ENCODE measurements around the gene LRP1. TPM values are rescaled to one million over a fixed set of nuclear protein-coding genes. Genes with fewer than 3 reads are reported as not detected.

LRP1 gene
- total RNA-seq, 2 donors from 2014 or later: 107 to 123 TPM

GRCh38 chr12:57154076-57154475 lies 25.8 kb downstream of the LRP1 start:
- Histone ChIP-seq H3K36me3 (no peaks in the 10 kb centered on the region), H3K9ac (ENCODE audit: low read depth in 2 of 2, low read length in 2 of 2) (no peak overlapping the region), H3K27ac (no peak overlapping the region), H3K4me3 (no peak overlapping the region), H3K4me1 (peaks cover 7% of the 10 kb centered on the region), H3K9me3 (no peaks in the 10 kb centered on the region), H3K27me3 (no peaks in the 10 kb centered on the region)
- DNase-seq: no peak
- intact Hi-C loops (cut with DNase I): no loop called here
- no peak for TF ChIP-seq CTCF (IDR thresholded peaks at IDR 0.05)

- no peaks in the 10 kb centered on the region for H3K9me3 ChIP-seq
- H3K27me3 ChIP-seq: no peaks in the 10 kb centered on the region
- no peak overlapping the region for H3K27ac ChIP-seq
- H3K4me3 ChIP-seq: no peak overlapping the region
- H3K36me3 ChIP-seq: no peaks in the 10 kb centered on the region
- H3K4me1 ChIP-seq: peaks cover under 1% of the 10 kb centered on the region
- H3K9ac ChIP-seq (ENCODE audit: low read depth in 2 of 2, low read length in 2 of 2): no peak overlapping the region
- no peak for DNase-seq
- intact Hi-C loops (cut with DNase I): no loop called here
- TF ChIP-seq CTCF (IDR thresholded peaks at IDR 0.05): no peak
These were observed 26.6 kb downstream of the LRP1 start for GRCh38 chr12:57154804-57155434.

GRCh38 chr12:57156701-57157403 lies 28.6 kb downstream of the LRP1 start:
- Histone ChIP-seq H3K9me3 (no peaks in the 10 kb centered on the region), H3K4me1 (no peaks in the 10 kb centered on the region), H3K27ac (no peak overlapping the region), H3K27me3 (no peaks in the 10 kb centered on the region), H3K36me3 (no peaks in the 10 kb centered on the region), H3K4me3 (no peak overlapping the region), H3K9ac (ENCODE audit: low read depth in 2 of 2, low read length in 2 of 2) (no peak overlapping the region)
- no peak for DNase-seq
- TF ChIP-seq CTCF (IDR thresholded peaks at IDR 0.05): no peak
- intact Hi-C loops (cut with DNase I): no loop called here

GRCh38 chr12:57157588-57158173 lies 29.4 kb downstream of the LRP1 start:
- intact Hi-C loops (cut with DNase I): no loop called here
- no peak overlapping the region for H3K4me3 ChIP-seq
- DNase-seq: no peak
- H3K4me1 ChIP-seq: no peaks in the 10 kb centered on the region
- H3K27me3 ChIP-seq: no peaks in the 10 kb centered on the region
- TF ChIP-seq CTCF (IDR thresholded peaks at IDR 0.05): no peak
- no peaks in the 10 kb centered on the region for H3K36me3 ChIP-seq
- H3K9me3 ChIP-seq: no peaks in the 10 kb centered on the region
- H3K27ac ChIP-seq: no peak overlapping the region
- H3K9ac ChIP-seq (ENCODE audit: low read depth in 2 of 2, low read length in 2 of 2): no peak overlapping the region

- H3K27me3 ChIP-seq: no peaks in the 10 kb centered on the region
- H3K9ac ChIP-seq (ENCODE audit: low read depth in 2 of 2, low read length in 2 of 2): no peak overlapping the region
- intact Hi-C loops (cut with DNase I): no loop called here
- no peak for TF ChIP-seq CTCF (IDR thresholded peaks at IDR 0.05)
- no peaks in the 10 kb centered on the region for H3K36me3 ChIP-seq
- H3K4me1 ChIP-seq: no peaks in the 10 kb centered on the region
- H3K27ac ChIP-seq: no peak overlapping the region
- no peak for DNase-seq
- H3K9me3 ChIP-seq: no peaks in the 10 kb centered on the region
- no peak overlapping the region for H3K4me3 ChIP-seq
These were observed 29.9 kb downstream of the LRP1 start for GRCh38 chr12:57158186-57158585.
